K562 (cell line): ENCODE results near the gene MCAT. TPM values are rescaled to one million over a fixed set of nuclear protein-coding genes. Genes with fewer than 3 reads are reported as not detected.

Experiments used
- ATAC-seq: fragments of 200-7000 bp; cut with Tn5 transposase; 3 replicates; pipeline ENCODE4 v1.9.1; 2020; ENCODE audit warnings: moderate library complexity
- BruUV-seq: library from RNA; stranded (reverse); fragments of 400-500 nt; replicated peaks from 2 replicates; lab custom pipeline; 2021; lab: Mats Ljungman, UMichigan
- CTCF ChIA-PET: fragments of 300-600 bp; formaldehyde crosslinking; extraction: SDS; loops from one replicate; lab custom pipeline; 2021; ENCODE audit warnings: low intra/inter-chr PET ratio; lab: Yijun Ruan, JAX
- POLR2A ChIA-PET: fragments of 300-600, 350-650 bp; sonication (Branson Sonifier 250); formaldehyde crosslinking; extraction: SDS; loops from one replicate; lab custom pipeline; 2021; ENCODE audit warnings: antibody characterized with exemption, inconsistent platforms; lab: Yijun Ruan, JAX
- DNase-seq, 4 experiments: peaks; one replicate each; pipeline versions ENCODE4 v3.0.0 to v3.0.0-alpha.2; 2011 to 2018; ENCODE audit warnings: low spot score in 3 of 4, mixed read lengths in 3 of 4; ENCODE audit errors: extremely low read depth in 1 of 4
- FAIRE-seq: peaks from 2 replicates; lab custom pipeline; 2011; peaks lifted over from hg19 to GRCh38; lab: Jason Lieb, UNC
- H2AFZ ChIP-seq: 2 replicates; pipeline ENCODE4 v1.6.0; 2011; ENCODE audit warnings: low read depth, low read length, control low read depth, inconsistent platforms
- H3K27ac ChIP-seq: fragments of 200-600 bp; 3 replicates; pipeline ENCODE4 v1.8.0; 2011; ENCODE audit warnings: low read depth, mild to moderate bottlenecking, control low read depth, inconsistent platforms, low read length, moderate library complexity, mixed read lengths; ENCODE audit errors: extremely low read depth
- H3K27me3 ChIP-seq, 2 experiments: fragments of 300-600 bp in 1 of 2; 2 replicates in 1 of 2; 3 replicates in 1 of 2; pipeline versions ENCODE4 v1.6.0 to v1.8.0; 2011; ENCODE audit warnings: inconsistent platforms in 2 of 2, low read length in 2 of 2, mild to moderate bottlenecking in 1 of 2, mixed read lengths in 1 of 2, moderate library complexity in 1 of 2; ENCODE audit not compliant: control insufficient read depth in 2 of 2, insufficient read depth in 2 of 2
- H3K36me3 ChIP-seq: fragments of 300-600 bp; 3 replicates; pipeline ENCODE4 v1.8.0; 2011; ENCODE audit warnings: mild to moderate bottlenecking, low read length, inconsistent platforms; ENCODE audit not compliant: control insufficient read depth, insufficient read depth
- H3K4me1 ChIP-seq, 2 experiments: fragments of 200-600 bp in 1 of 2; replicated peaks in 1 of 2; 2 replicates in 1 of 2; 3 replicates in 1 of 2; pipeline versions ENCODE4 v1.5.1 to v1.8.0; 2011; ENCODE audit warnings: inconsistent platforms in 2 of 2, low read length in 2 of 2, mild to moderate bottlenecking in 1 of 2, mixed read lengths in 1 of 2, moderate library complexity in 1 of 2; ENCODE audit not compliant: control insufficient read depth in 2 of 2, insufficient read depth in 2 of 2
- H3K4me2 ChIP-seq: 2 replicates; pipeline ENCODE4 v1.6.1; 2011; ENCODE audit warnings: low read length, control low read depth, inconsistent platforms, mixed read lengths; ENCODE audit not compliant: insufficient read depth
- H3K4me3 ChIP-seq: fragments of 200-600 bp; sonication (generic), shearing (Covaris generic); 2 replicates; pipeline ENCODE4 v1.5.1; 2016; ENCODE audit warnings: control low read depth, inconsistent platforms
- H3K79me2 ChIP-seq: fragments of 200-600 bp; 3 replicates; pipeline ENCODE4 v1.8.0; 2011; ENCODE audit warnings: low read length, inconsistent platforms; ENCODE audit not compliant: control insufficient read depth, insufficient read depth
- H3K9ac ChIP-seq, 2 experiments: 2 replicates each; pipeline versions ENCODE4 v1.6.0 to v1.6.1; 2011; ENCODE audit warnings: low read depth in 2 of 2, low read length in 2 of 2, control low read depth in 1 of 2, inconsistent platforms in 1 of 2, mild to moderate bottlenecking in 1 of 2, mixed read lengths in 1 of 2; ENCODE audit not compliant: insufficient read depth in 1 of 2
- H3K9me1 ChIP-seq: one replicate; pipeline ENCODE4 v1.6.0; 2011; ENCODE audit warnings: inconsistent platforms, mild to moderate bottlenecking, low read length, moderate library complexity; ENCODE audit not compliant: control insufficient read depth, insufficient read depth
- H3K9me3 ChIP-seq: replicated peaks from 2 replicates; pipeline ENCODE4 v1.5.1; 2011; ENCODE audit warnings: low read depth, low read length, inconsistent platforms; ENCODE audit not compliant: control insufficient read depth, insufficient read depth
- H4K20me1 ChIP-seq: replicated peaks from 2 replicates; pipeline ENCODE4 v1.6.1; 2011; ENCODE audit warnings: low read length, inconsistent platforms, mixed read lengths; ENCODE audit not compliant: control insufficient read depth, insufficient read depth
- PURB ChIP-seq: sonication (generic); formaldehyde crosslinking; IDR thresholded peaks from 2 replicates; pipeline ENCODE4 v1.9.0; 2021; ENCODE audit warnings: low read depth, mild to moderate bottlenecking, missing genetic modification reagents
- SUPT5H ChIP-seq: fragments of 450-650 bp; IDR thresholded peaks from 2 replicates; pipeline ENCODE4 v1.6.1; 2016
- ZNF695 ChIP-seq: fragments of 450-650 bp; formaldehyde crosslinking; IDR thresholded peaks from 2 replicates; pipeline ENCODE4 v1.4.0; 2020; ENCODE audit warnings: mild to moderate bottlenecking, moderate library complexity
- WGBS: fragments of 100-300 bp; shearing (Covaris generic); methylation state at CpG from one replicate; pipeline ENCODE4 v1.1.6; 2016; ENCODE audit warnings: low coverage, mixed read lengths; ENCODE audit not compliant: insufficient coverage; ENCODE audit errors: missing lambda C conversion rate; 5-methylcytosine and 5-hydroxymethylcytosine counted together
- in situ Hi-C: fragments of 300-500 bp; cut with MboI; formaldehyde crosslinking; loops from 4 replicates; pipeline ENCODE4 v1.15.0; 2018; ENCODE audit warnings: inconsistent platforms, mixed read lengths
- intact Hi-C: fragments of 100-400 bp; cut with micrococcal nuclease; formaldehyde crosslinking; loops from 2 replicates; pipeline ENCODE4 v1.14.2; 2022
- polyA plus RNA-seq, 8 experiments: library from polyadenylated mRNA; depleted of rRNA in 4 of 8; stranded (reverse) in 5 of 8; unstranded in 3 of 8; fragments of >200 nt; fragmentation: Nextera tagmentation in 2 of 8; fragmentation: Illumina TruSeq in 1 of 8; extraction: Ambion mirVana in 2 of 8; extraction: Trizol in 1 of 8; gene quantifications; 2 replicates each; pipeline versions ENCODE4 v1.2.1 to v1.2.3, GENCODE V29; 2011 to 2014; ENCODE audit warnings: inconsistent platforms in 1 of 8, missing spikeins in 1 of 8
- total RNA-seq, 7 experiments: library from RNA; depleted of rRNA in 6 of 7; stranded (reverse); fragments of >200 nt in 6 of 7; fragmentation: Illumina TruSeq in 2 of 7; extraction: Trizol in 2 of 7; gene quantifications; 2 replicates each; pipeline versions ENCODE4 v1.2.1 to v1.2.3, GENCODE V29; 2011 to 2021; ENCODE audit warnings: low replicate concordance in 1 of 7
- TF ChIP-seq, protein P1 (sequence below): IDR thresholded peaks from 2 replicates; pipeline ENCODE4 v1.6.1; 2011; ENCODE audit not compliant: insufficient read length; ENCODE audit errors: extremely low read depth
- TF ChIP-seq, protein P2 (sequence below): sonication (generic); formaldehyde crosslinking; IDR thresholded peaks from 2 replicates; pipeline ENCODE4 v1.8.0; 2022; ENCODE audit warnings: missing genetic modification reagents, mild to moderate bottlenecking, borderline replicate concordance

Gene MCAT
- total and polyA plus RNA-seq, 9 of the 15 experiments (the other 6 are each of a cell fraction or from before 2014, with no cell fraction given) = 3.3 to 27.8 (median 13.9) TPM

DNA sequence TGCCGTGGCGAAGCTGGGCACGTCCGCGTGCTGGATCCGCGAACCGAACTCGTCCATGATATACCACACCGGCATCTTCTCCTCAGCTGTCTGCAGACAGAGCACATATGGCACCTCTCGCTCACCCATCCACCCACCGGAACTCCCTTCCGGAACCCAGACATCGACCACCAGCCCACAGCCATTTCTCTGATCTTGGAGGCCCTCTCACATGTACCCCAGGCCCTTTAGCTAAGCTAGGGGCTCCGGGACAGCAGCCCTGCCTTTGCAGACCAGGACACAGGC, 36.7 kb upstream of the MCAT start:
- intact Hi-C loops (no loop called here), in situ Hi-C loops (no loop called here)
- H3K36me3 ChIP-seq = peaks cover 71% of the 10 kb centered on the region
- H3K4me3 ChIP-seq = no peak overlapping the region
- FAIRE-seq (no peak), ATAC-seq (no peak), DNase-seq (no peak)
- WGBS = 100% methylated on average over 6 of the region's 15 CpGs
- POLR2A ChIA-PET = interaction anchor here (1.8 kb wide), 1 partner anchor 10 kb away, joined by 7 read pairs; no protein-coding TSS in a partner anchor
- CTCF ChIA-PET = no interaction called here
- no peaks in the 10 kb centered on the region for H3K27me3 ChIP-seq
- no peak overlapping the region for H3K9ac ChIP-seq
- no peak overlapping the region for H3K27ac ChIP-seq
- H3K4me1 ChIP-seq = peaks cover 23 to 41% of the 10 kb centered on the region in 2 experiments; a peak in 4 of 5 replicates
- H3K79me2 ChIP-seq = peaks cover 43% of the 10 kb centered on the region
- no peak overlapping the region for H3K4me2 ChIP-seq
- no peaks in the 10 kb centered on the region for H4K20me1 ChIP-seq
- no peak overlapping the region for H2AFZ ChIP-seq
- TF ChIP-seq PURB (no peak), ZNF695 (no peak), SUPT5H (0 out of 2 replicates have a peak, but pooled peaks have one; percentile 16)
- TF ChIP-seq, protein P1, sequence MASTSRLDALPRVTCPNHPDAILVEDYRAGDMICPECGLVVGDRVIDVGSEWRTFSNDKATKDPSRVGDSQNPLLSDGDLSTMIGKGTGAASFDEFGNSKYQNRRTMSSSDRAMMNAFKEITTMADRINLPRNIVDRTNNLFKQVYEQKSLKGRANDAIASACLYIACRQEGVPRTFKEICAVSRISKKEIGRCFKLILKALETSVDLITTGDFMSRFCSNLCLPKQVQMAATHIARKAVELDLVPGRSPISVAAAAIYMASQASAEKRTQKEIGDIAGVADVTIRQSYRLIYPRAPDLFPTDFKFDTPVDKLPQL = no peak
- TF ChIP-seq, protein P2, sequence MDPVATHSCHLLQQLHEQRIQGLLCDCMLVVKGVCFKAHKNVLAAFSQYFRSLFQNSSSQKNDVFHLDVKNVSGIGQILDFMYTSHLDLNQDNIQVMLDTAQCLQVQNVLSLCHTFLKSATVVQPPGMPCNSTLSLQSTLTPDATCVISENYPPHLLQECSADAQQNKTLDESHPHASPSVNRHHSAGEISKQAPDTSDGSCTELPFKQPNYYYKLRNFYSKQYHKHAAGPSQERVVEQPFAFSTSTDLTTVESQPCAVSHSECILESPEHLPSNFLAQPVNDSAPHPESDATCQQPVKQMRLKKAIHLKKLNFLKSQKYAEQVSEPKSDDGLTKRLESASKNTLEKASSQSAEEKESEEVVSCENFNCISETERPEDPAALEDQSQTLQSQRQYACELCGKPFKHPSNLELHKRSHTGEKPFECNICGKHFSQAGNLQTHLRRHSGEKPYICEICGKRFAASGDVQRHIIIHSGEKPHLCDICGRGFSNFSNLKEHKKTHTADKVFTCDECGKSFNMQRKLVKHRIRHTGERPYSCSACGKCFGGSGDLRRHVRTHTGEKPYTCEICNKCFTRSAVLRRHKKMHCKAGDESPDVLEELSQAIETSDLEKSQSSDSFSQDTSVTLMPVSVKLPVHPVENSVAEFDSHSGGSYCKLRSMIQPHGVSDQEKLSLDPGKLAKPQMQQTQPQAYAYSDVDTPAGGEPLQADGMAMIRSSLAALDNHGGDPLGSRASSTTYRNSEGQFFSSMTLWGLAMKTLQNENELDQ (CRISPR knock-in tag) = no peak
- BruUV-seq = no TSS peak
- H3K9me1 ChIP-seq = no peaks in the 10 kb centered on the region
- H3K9me3 ChIP-seq = 0 out of 2 replicates have a peak, but pooled peaks cover 2% of the 10 kb centered on the region
